Caco-2 (cell line): Measurements from ENCODE around the gene PDE2A. TPM values are rescaled to one million over a fixed set of nuclear protein-coding genes. Genes with fewer than 3 reads are reported as not detected.

Source experiments
- BruUV-seq: library from RNA; stranded (reverse); fragments of 400-500 nt; replicated peaks from 2 replicates; lab custom pipeline; 2021; lab: Mats Ljungman, UMichigan
- CTCF ChIA-PET: fragments of 300-600 bp; sonication (Branson Sonifier 250); formaldehyde crosslinking; loops from one replicate; lab custom pipeline; 2022; ENCODE audit warnings: antibody characterized with exemption; lab: Charles Lee
- POLR2A ChIA-PET: fragments of 300-600 bp; sonication (Branson Sonifier 250); formaldehyde crosslinking; loops from one replicate; lab custom pipeline; 2022; ENCODE audit warnings: antibody characterized with exemption; lab: Charles Lee
- DNase-seq, 2 experiments: peaks; one replicate each; pipeline versions ENCODE4 v3.0.0 to v3.0.0-alpha.2; 2020 to 2022
- H3K27me3 ChIP-seq: replicated peaks from 2 replicates; pipeline ENCODE4 v1.6.0; 2011; ENCODE audit warnings: low read length; ENCODE audit not compliant: control insufficient read depth, insufficient read depth
- H3K36me3 ChIP-seq: 2 replicates; pipeline ENCODE4 v1.5.1; 2011; ENCODE audit warnings: low read length; ENCODE audit not compliant: control insufficient read depth, insufficient read depth
- H3K4me1 ChIP-seq: fragments of 250-450 bp; sonication (Bioruptor Pico); 2 replicates; pipeline ENCODE4 v1.5.1; 2020; ENCODE audit warnings: mild to moderate bottlenecking
- H3K4me3 ChIP-seq: 2 replicates; pipeline ENCODE4 v1.5.1; 2011; ENCODE audit warnings: low read depth, mild to moderate bottlenecking, control low read depth, low read length
- H3K9me3 ChIP-seq: fragments of 250-450 bp; sonication (Bioruptor Pico); 2 replicates; pipeline ENCODE4 v1.5.1; 2020; ENCODE audit warnings: mild to moderate bottlenecking, moderate library complexity
- H3K27ac Mint-ChIP-seq: one replicate; pipeline ENCODE4 v1.8.0; 2022; ENCODE audit warnings: mixed read lengths; ENCODE audit not compliant: unreplicated experiment
- H3K27me3 Mint-ChIP-seq: one replicate; pipeline ENCODE4 v1.8.0; 2022; ENCODE audit warnings: mixed read lengths; ENCODE audit not compliant: insufficient read depth, unreplicated experiment
- H3K36me3 Mint-ChIP-seq: one replicate; pipeline ENCODE4 v1.8.0; 2022; ENCODE audit warnings: mild to moderate bottlenecking, mixed read lengths; ENCODE audit not compliant: insufficient read depth, unreplicated experiment
- H3K4me1 Mint-ChIP-seq: one replicate; pipeline ENCODE4 v1.8.0; 2022; ENCODE audit warnings: low read depth, mixed read lengths; ENCODE audit not compliant: unreplicated experiment
- H3K4me3 Mint-ChIP-seq: one replicate; pipeline ENCODE4 v1.8.0; 2022; ENCODE audit warnings: mild to moderate bottlenecking, moderate library complexity, mixed read lengths; ENCODE audit not compliant: unreplicated experiment
- H3K9me3 Mint-ChIP-seq: one replicate; pipeline ENCODE4 v1.8.0; 2022; ENCODE audit warnings: mixed read lengths; ENCODE audit not compliant: unreplicated experiment
- intact Hi-C: fragments of 100-400 bp; cut with micrococcal nuclease; formaldehyde crosslinking; loops from one replicate; pipeline ENCODE4 v1.10.0; 2022; ENCODE audit not compliant: unreplicated experiment
- total RNA-seq: library from RNA; stranded (reverse); gene quantifications from 2 replicates; pipeline ENCODE4 v1.2.3, GENCODE V29; 2022
- TF ChIP-seq, protein P1 (sequence below), 2 experiments: fragments of 200-600 bp in 1 of 2; IDR thresholded peaks; 1 replicate in 1 of 2; 2 replicates in 1 of 2; pipeline versions ENCODE4 v1.5.1 to v1.8.0; 2011 to 2022; ENCODE audit warnings: antibody characterized with exemption in 1 of 2, control low read depth in 1 of 2, inconsistent platforms in 1 of 2, low read depth in 1 of 2, low read length in 1 of 2, mild to moderate bottlenecking in 1 of 2, moderate library complexity in 1 of 2; ENCODE audit not compliant: insufficient read depth in 1 of 2, severe bottlenecking in 1 of 2, unreplicated experiment in 1 of 2

Gene PDE2A
- total RNA-seq, 1 experiment from 2014 or later, result 1.4 TPM

DNA sequence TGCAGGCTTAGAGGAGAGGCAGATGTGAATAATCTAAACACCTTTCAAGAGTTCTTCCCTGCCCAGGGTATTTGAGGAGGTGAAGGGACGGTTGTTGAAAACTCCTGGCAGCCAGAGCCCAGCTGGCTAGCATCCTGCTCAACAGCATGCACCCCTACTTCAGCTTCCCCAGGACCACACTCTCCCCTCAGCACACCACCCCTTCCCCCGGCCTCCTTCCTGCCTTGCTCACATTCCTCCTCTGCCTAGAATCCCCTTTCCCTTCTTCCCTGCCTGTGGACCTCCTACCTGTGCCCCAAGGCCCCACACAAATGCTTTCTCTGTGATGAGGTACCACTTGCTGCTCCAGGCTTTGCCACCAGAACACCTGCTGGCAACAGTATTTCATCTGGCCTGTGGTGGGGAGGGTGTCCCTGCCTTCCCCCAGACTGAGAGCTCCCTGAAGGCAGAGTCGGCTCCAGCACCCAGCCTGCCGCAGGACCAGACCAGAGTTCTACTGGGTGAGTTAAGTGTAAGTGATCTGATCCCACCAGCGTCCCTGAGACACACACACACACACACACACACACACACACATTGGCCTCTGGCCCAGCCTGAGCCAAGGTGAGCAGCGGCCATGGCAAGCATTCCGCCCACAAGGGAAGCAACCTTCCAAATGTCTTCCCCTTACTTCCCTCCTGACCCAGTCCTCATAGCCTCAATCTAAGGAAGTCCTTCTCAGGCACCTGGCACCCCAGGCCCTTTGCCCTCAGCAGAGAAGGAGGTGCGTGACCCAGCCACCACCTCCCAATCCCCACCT, 79.5 kb downstream of the PDE2A start:
- TF ChIP-seq, protein P1, sequence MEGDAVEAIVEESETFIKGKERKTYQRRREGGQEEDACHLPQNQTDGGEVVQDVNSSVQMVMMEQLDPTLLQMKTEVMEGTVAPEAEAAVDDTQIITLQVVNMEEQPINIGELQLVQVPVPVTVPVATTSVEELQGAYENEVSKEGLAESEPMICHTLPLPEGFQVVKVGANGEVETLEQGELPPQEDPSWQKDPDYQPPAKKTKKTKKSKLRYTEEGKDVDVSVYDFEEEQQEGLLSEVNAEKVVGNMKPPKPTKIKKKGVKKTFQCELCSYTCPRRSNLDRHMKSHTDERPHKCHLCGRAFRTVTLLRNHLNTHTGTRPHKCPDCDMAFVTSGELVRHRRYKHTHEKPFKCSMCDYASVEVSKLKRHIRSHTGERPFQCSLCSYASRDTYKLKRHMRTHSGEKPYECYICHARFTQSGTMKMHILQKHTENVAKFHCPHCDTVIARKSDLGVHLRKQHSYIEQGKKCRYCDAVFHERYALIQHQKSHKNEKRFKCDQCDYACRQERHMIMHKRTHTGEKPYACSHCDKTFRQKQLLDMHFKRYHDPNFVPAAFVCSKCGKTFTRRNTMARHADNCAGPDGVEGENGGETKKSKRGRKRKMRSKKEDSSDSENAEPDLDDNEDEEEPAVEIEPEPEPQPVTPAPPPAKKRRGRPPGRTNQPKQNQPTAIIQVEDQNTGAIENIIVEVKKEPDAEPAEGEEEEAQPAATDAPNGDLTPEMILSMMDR (IDR thresholded peaks at IDR 0.05; ENCODE audit: insufficient read depth in 1 of 2, low read depth in 1 of 2, low read length in 1 of 2, severe bottlenecking in 1 of 2, unreplicated experiment in 1 of 2), result no peak
- DNase-seq, result no peak
- H3K4me1 ChIP-seq, result no peaks in the 10 kb centered on the region
- no peaks in the 10 kb centered on the region for H3K9me3 ChIP-seq
- Mint-ChIP-seq H3K4me3 (no peak overlapping the region), H3K9me3 (no peaks in the 10 kb centered on the region), H3K27me3 (peaks cover 48% of the 10 kb centered on the region), H3K36me3 (no peaks in the 10 kb centered on the region), H3K4me1 (no peaks in the 10 kb centered on the region), H3K27ac (no peak overlapping the region)
- H3K36me3 ChIP-seq, result no peaks in the 10 kb centered on the region
- H3K4me3 ChIP-seq, result no peak overlapping the region
- peaks cover 9% of the 10 kb centered on the region for H3K27me3 ChIP-seq
- BruUV-seq, result no TSS peak
- intact Hi-C loops, result no loop called here
- ChIA-PET POLR2A (no interaction called here), CTCF (interaction anchor here (1.3 to 3.6 kb wide), 2 partner anchors 7 to 90 kb away, joined by 3 to 15 read pairs; no protein-coding TSS in a partner anchor)

DNA sequence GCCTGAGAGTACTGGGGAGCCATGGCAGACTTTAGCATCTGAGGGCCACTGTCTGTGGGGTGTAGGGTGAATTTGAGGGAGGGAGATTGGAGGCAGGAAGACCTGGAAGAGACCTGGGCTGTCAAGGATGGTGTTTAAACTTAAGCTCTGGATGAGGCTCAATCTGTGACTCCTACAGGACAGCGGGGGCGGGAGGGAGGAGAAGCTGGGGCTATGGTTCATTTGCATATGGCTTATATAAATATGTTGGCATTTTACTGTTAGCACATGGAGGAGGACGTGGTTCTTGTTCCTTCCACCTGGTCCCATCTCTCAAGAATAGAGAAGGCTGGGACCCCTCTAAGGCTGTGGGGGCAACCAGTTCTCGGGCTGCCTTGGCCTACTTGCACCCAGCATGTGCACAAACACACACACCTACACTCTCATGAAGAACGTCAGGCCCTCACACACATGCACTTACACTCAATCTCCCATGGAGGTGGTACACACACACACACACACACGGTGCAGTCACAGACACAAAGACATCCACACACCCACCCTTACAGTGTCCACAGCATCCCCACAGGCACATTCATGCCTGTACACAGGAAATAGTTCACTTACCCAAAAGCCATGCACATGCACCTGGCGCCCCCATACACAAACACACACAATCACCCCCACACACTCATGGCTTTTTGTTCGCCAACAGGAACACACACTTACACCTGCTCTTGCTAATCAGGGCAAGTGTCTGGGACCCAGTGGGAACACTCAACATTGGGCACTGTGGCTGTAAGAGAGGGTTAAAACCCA, 81.3 kb downstream of the PDE2A start:
- H3K9me3 ChIP-seq, result no peaks in the 10 kb centered on the region
- intact Hi-C loops, result no loop called here
- Mint-ChIP-seq H3K36me3 (no peaks in the 10 kb centered on the region), H3K9me3 (no peaks in the 10 kb centered on the region), H3K27ac (no peak overlapping the region), H3K27me3 (peaks cover 48% of the 10 kb centered on the region), H3K4me3 (no peak overlapping the region), H3K4me1 (no peaks in the 10 kb centered on the region)
- DNase-seq, result no peak
- POLR2A ChIA-PET, result no interaction called here
- no TSS peak for BruUV-seq
- H3K4me3 ChIP-seq, result no peak overlapping the region
- CTCF ChIA-PET, result interaction anchor here (0.6 to 3.6 kb wide), 3 partner anchors 91 to 554 kb away, joined by 3 to 15 read pairs (median 13); no protein-coding TSS in a partner anchor
- H3K27me3 ChIP-seq, result peaks cover 9% of the 10 kb centered on the region
- H3K4me1 ChIP-seq, result no peaks in the 10 kb centered on the region
- H3K36me3 ChIP-seq, result no peaks in the 10 kb centered on the region
- TF ChIP-seq, protein P1 (IDR thresholded peaks at IDR 0.05; ENCODE audit: insufficient read depth in 1 of 2, low read depth in 1 of 2, low read length in 1 of 2, severe bottlenecking in 1 of 2, unreplicated experiment in 1 of 2), result no peak

DNA sequence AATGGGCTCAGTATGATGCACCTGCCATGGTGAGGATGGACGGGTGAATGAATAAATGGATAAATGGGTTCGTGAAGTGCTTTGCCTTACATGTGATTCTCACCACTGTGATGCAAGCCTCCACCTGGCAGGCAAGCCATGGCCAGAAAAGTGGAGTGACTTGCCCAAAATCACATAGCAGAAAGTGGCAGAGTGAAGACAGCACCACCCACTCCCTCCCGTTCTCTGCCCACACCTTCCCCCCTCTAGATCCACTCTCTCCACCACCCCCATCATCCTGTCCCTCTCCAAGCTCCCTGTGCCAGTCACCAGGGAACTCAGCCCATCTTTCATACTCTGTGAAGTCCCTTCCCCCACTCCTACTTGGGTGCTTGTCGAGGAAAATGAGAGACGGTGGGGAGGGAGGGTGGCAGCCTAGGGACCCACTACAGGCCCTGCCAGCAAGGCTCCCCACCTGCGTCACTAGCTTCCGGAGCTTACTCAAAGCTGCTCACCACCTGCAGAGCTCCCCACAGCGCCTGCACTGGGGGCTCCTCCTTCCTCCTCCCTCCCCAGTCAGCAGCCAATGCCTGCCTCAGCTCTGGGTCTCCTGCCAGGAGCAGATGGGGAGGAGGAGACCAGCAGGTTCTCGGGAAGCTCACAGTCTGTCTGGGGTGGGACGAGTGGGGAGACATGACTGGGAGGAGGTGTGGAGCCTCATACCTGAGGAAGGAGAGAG, 82.3 kb downstream of the PDE2A start:
- TF ChIP-seq, protein P1 (IDR thresholded peaks at IDR 0.05; ENCODE audit: insufficient read depth in 1 of 2, low read depth in 1 of 2, low read length in 1 of 2, severe bottlenecking in 1 of 2, unreplicated experiment in 1 of 2), result no peak
- Histone ChIP-seq H3K36me3 (no peaks in the 10 kb centered on the region), H3K4me3 (no peak overlapping the region), H3K27me3 (peaks cover 8% of the 10 kb centered on the region), H3K9me3 (no peaks in the 10 kb centered on the region), H3K4me1 (no peaks in the 10 kb centered on the region)
- ChIA-PET CTCF (interaction anchor here (0.6 to 3.6 kb wide), 4 partner anchors 92 to 553 kb away, joined by 3 to 15 read pairs (median 8); no protein-coding TSS in a partner anchor), POLR2A (interaction anchor here (0.6 kb wide), 1 partner anchor 218 kb away, joined by 3 read pairs; no protein-coding TSS in a partner anchor)
- peaks cover 49% of the 10 kb centered on the region for H3K27me3 Mint-ChIP-seq
- no peak overlapping the region for H3K27ac Mint-ChIP-seq
- H3K36me3 Mint-ChIP-seq, result no peaks in the 10 kb centered on the region
- no peaks in the 10 kb centered on the region for H3K4me1 Mint-ChIP-seq
- no peak overlapping the region for H3K4me3 Mint-ChIP-seq
- no TSS peak for BruUV-seq
- no peak for DNase-seq
- intact Hi-C loops, result no loop called here
- H3K9me3 Mint-ChIP-seq, result no peaks in the 10 kb centered on the region
